Naive thymus-derived CD4-positive, alpha-beta T cell (primary cell): Measurements from ENCODE around the gene C1orf56. TPM values are rescaled to one million over a fixed set of nuclear protein-coding genes. Genes with fewer than 3 reads are reported as not detected.

Experiments used
- ATAC-seq: fragments of 150-1000 bp; cut with Tn5 transposase; 2 replicates; pipeline ENCODE4 v1.10.0; 2021; ENCODE audit warnings: mild to moderate bottlenecking, moderate library complexity
- CTCF ChIA-PET: fragments of 350-600 bp; sonication (Branson Sonifier 250); formaldehyde crosslinking; loops from one replicate; lab custom pipeline; 2021; ENCODE audit warnings: antibody characterized with exemption; lab: Charles Lee
- POLR2A ChIA-PET: fragments of 350-600 bp; sonication (Branson Sonifier 250); formaldehyde crosslinking; loops from one replicate; lab custom pipeline; 2021; ENCODE audit warnings: antibody characterized with exemption, inconsistent platforms; lab: Charles Lee
- DNase-seq, 9 donors: peaks; one replicate each; pipeline versions ENCODE4 v3.0.0 to v3.0.0-alpha.2; 2020 to 2022; ENCODE audit warnings: mixed read lengths in 1 of 9
- H3K27ac ChIP-seq: one replicate; pipeline ENCODE4 v1.7.0; 2013; ENCODE audit warnings: mild to moderate bottlenecking, low read depth, low read length, moderate library complexity
- H3K27me3 ChIP-seq, 2 donors: one replicate each; pipeline ENCODE4 v1.7.0; 2013; ENCODE audit warnings: low read length in 2 of 2, mild to moderate bottlenecking in 2 of 2, moderate library complexity in 2 of 2; ENCODE audit not compliant: control insufficient read depth in 2 of 2, insufficient read depth in 2 of 2
- H3K36me3 ChIP-seq, 3 experiments: 1 replicate in 2 of 3; 2 replicates in 1 of 3; pipeline ENCODE4 v1.7.0; 2013; ENCODE audit warnings: low read length in 3 of 3, mild to moderate bottlenecking in 3 of 3, moderate library complexity in 1 of 3; ENCODE audit not compliant: insufficient read depth in 3 of 3, control insufficient read depth in 2 of 3
- H3K4me1 ChIP-seq, 2 donors: one replicate each; pipeline ENCODE4 v1.7.0; 2013; ENCODE audit warnings: low read length in 2 of 2, mild to moderate bottlenecking in 2 of 2, moderate library complexity in 1 of 2; ENCODE audit not compliant: control insufficient read depth in 2 of 2, insufficient read depth in 2 of 2
- H3K4me3 ChIP-seq: 2 replicates; pipeline ENCODE4 v1.7.0; 2013; ENCODE audit warnings: mild to moderate bottlenecking, low read length
- H3K9me3 ChIP-seq, 3 experiments: 1 replicate in 2 of 3; 2 replicates in 1 of 3; pipeline ENCODE4 v1.7.0; 2013; ENCODE audit warnings: low read length in 3 of 3; ENCODE audit not compliant: control insufficient read depth in 2 of 3
- H3K27ac Mint-ChIP-seq, 9 donors: one replicate each; pipeline ENCODE4 v1.8.0; 2020 to 2022; ENCODE audit warnings: mixed read lengths in 9 of 9, mild to moderate bottlenecking in 8 of 9, moderate library complexity in 5 of 9, inconsistent platforms in 2 of 9
- H3K27me3 Mint-ChIP-seq, 5 donors: one replicate each; pipeline ENCODE4 v1.8.0; 2021 to 2022; ENCODE audit warnings: mixed read lengths in 5 of 5, mild to moderate bottlenecking in 1 of 5
- H3K36me3 Mint-ChIP-seq, 5 donors: one replicate each; pipeline ENCODE4 v1.8.0; 2020 to 2022; ENCODE audit warnings: mixed read lengths in 5 of 5, mild to moderate bottlenecking in 3 of 5, inconsistent platforms in 1 of 5
- H3K4me1 Mint-ChIP-seq, 7 donors: one replicate each; pipeline ENCODE4 v1.8.0; 2020 to 2022; ENCODE audit warnings: mixed read lengths in 7 of 7, mild to moderate bottlenecking in 3 of 7, inconsistent platforms in 1 of 7
- H3K4me3 Mint-ChIP-seq, 10 donors: one replicate each; pipeline ENCODE4 v1.8.0; 2020 to 2022; ENCODE audit warnings: mild to moderate bottlenecking in 10 of 10, mixed read lengths in 10 of 10, moderate library complexity in 6 of 10, inconsistent platforms in 2 of 10
- H3K9me3 Mint-ChIP-seq, 11 donors: one replicate each; pipeline ENCODE4 v1.8.0; 2020 to 2022; ENCODE audit warnings: mixed read lengths in 11 of 11, mild to moderate bottlenecking in 4 of 11, inconsistent platforms in 1 of 11, moderate library complexity in 1 of 11
- intact Hi-C, 2 donors: fragments of 100-400 bp; cut with micrococcal nuclease; formaldehyde crosslinking; loops; one replicate each; pipeline ENCODE4 v1.15.1; 2023
- polyA plus RNA-seq, 2 donors: library from polyadenylated mRNA; unstranded; fragments of 300-500 nt; fragmentation: Illumina TruSeq; gene quantifications; one replicate each; pipeline ENCODE4 v1.2.3, GENCODE V29; 2021
- total RNA-seq, 6 experiments: library from RNA in 5 of 6; stranded (reverse) in 5 of 6; gene quantifications; 1 replicate in 5 of 6; 2 replicates in 1 of 6; pipeline ENCODE4 v1.2.3 and lab custom pipeline; 2021 to 2026

The C1orf56 gene
- total RNA-seq (1 to 10 TPM in 2 of 5 experiments, under 1 TPM in 3; 0.64 to 3.2 (median 0.82) TPM), polyA plus RNA-seq (1 to 10 TPM; 3.5 to 4.3 TPM), total RNA-seq (lab: John Stamatoyannopoulos, UW) (0.81 reads per million)

DNA sequence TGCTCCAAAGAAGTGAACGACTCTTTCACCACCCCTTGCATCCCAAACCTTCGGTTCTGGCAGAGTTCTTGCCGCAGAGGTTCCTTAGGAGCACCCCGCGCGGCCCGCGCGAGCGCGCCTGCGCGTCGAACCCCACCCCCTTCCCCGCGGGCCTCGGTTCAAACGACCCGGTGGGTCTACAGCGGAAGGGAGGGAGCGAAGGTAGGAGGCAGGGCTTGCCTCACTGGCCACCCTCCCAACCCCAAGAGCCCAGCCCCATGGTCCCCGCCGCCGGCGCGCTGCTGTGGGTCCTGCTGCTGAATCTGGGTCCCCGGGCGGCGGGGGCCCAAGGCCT lies at the start of gene C1orf56:
C1orf56 (plus strand) TSS at position 161 of the 334 bp plus-strand sequence; CDS start at position 258, 97 bp downstream.
- DNase-seq (peak in 8 of 9 donors; percentile 38 to 59 (median 52)), ATAC-seq (peak; percentile 62)
- Mint-ChIP-seq H3K9me3 (no peaks in the 10 kb centered on the region), H3K4me3 (peak within 1 kb of the TSS; percentile 85 to 91 (median 90)), H3K27ac (peak within 1 kb of the TSS; percentile 84 to 98 (median 93)), H3K4me1 (peaks cover 35 to 89% (median 71%) of the 10 kb centered on the region in 7 donors), H3K27me3 (no peaks in the 10 kb centered on the region), H3K36me3 (peaks cover 0 to 19% (median 16%) of the 10 kb centered on the region in 5 donors)
- H3K36me3 ChIP-seq, result peaks cover 0 to 11% (median under 1%) of the 10 kb centered on the region in 3 experiments
- ChIA-PET CTCF (interaction anchor here (1.1 to 3.6 kb wide), 4 partner anchors 11 to 109 kb away, joined by 4 to 38 read pairs (median 8); partner anchors contain the start of genes CDC42SE1, MLLT11 and TNFAIP8L2), POLR2A (interaction anchor here (0.7 to 12.0 kb wide), 16 partner anchors 9 to 121 kb away, joined by 3 to 253 read pairs (median 5); partner anchors contain the start of genes BNIPL, CDC42SE1, GABPB2 and MINDY1)
- peaks cover 15 to 33% of the 10 kb centered on the region in 2 donors for H3K4me1 ChIP-seq
- intact Hi-C loops, result loop anchor here (2.0 kb wide), 1 partner anchor 13 kb away; the partner anchor contains the start of gene MLLT11 (in 2 of the 2)
- H3K9me3 ChIP-seq, result no peaks in the 10 kb centered on the region
- H3K27ac ChIP-seq, result peak within 1 kb of the TSS; percentile 81
- H3K27me3 ChIP-seq, result no peaks in the 10 kb centered on the region
- peak within 1 kb of the TSS; percentile 73 for H3K4me3 ChIP-seq

GRCh38 chr1:150997949-150998348 lies 49.6 kb upstream of the C1orf56 start:
- Histone ChIP-seq H3K9me3 (no peaks in the 10 kb centered on the region), H3K27me3 (no peaks in the 10 kb centered on the region), H3K36me3 (peaks cover 0 to 67% (median 14%) of the 10 kb centered on the region in 3 experiments), H3K4me1 (peaks cover 8 to 41% of the 10 kb centered on the region in 2 donors), H3K27ac (no peak overlapping the region), H3K4me3 (no peak overlapping the region)
- ATAC-seq, result no peak
- Mint-ChIP-seq H3K4me3 (no peak overlapping the region), H3K4me1 (peaks cover 25 to 46% (median 41%) of the 10 kb centered on the region in 7 donors), H3K9me3 (no peaks in the 10 kb centered on the region), H3K27me3 (no peaks in the 10 kb centered on the region), H3K36me3 (peaks cover 9 to 46% (median 19%) of the 10 kb centered on the region in 5 donors), H3K27ac (peak overlapping the region in 3 of 9 donors; percentile 28 to 71 (median 45))
- intact Hi-C loops, result loop anchor here in 1 of 2 donors (10.0 kb wide), 2 partner anchors 163 to 533 kb away; no protein-coding TSS in a partner anchor
- ChIA-PET POLR2A (interaction anchor here (0.9 to 1.8 kb wide), 3 partner anchors 9 to 57 kb away, joined by 3 to 13 read pairs (median 7); partner anchors contain the start of gene MINDY1), CTCF (interaction anchor here (7.8 kb wide), 1 partner anchor 19 kb away, joined by 56 read pairs; no protein-coding TSS in a partner anchor)
- no peak for DNase-seq

GRCh38 chr1:150999051-150999674 lies 48.4 kb upstream of the C1orf56 start:
- H3K4me1 ChIP-seq, result peaks cover 11 to 44% of the 10 kb centered on the region in 2 donors
- peaks cover 0 to 67% (median 14%) of the 10 kb centered on the region in 3 experiments for H3K36me3 ChIP-seq

DNA sequence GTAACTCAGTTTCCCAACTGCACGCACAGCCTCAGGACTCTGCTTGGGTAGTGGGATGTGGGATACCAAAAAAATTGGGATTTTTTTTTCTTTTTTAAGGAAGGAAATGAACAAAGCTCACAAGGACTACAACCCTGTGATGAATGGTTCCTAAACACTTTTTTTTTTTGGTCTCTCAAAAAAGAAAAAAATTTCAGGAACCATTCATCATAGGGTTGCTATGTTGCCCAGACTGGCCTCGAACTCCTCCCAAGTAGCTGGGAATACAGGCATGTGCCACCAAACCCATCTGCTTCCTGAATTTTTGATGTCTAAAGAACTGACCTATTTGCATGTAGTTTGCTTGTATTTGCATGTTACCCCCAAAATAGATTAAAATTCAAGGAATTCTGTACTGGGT lies 47.6 kb upstream of the C1orf56 start:
- Mint-ChIP-seq H3K4me1 (peaks cover 25 to 56% (median 52%) of the 10 kb centered on the region in 7 donors), H3K27me3 (no peaks in the 10 kb centered on the region), H3K27ac (peak overlapping the region in 6 of 9 donors; percentile 80 to 97 (median 96)), H3K4me3 (peak overlapping the region in 2 of 10 donors; percentile 84 to 100), H3K9me3 (no peaks in the 10 kb centered on the region), H3K36me3 (peaks cover 9 to 46% (median 19%) of the 10 kb centered on the region in 5 donors)
- Histone ChIP-seq H3K4me3 (no peak overlapping the region), H3K27ac (peak overlapping the region; percentile 45), H3K9me3 (no peaks in the 10 kb centered on the region), H3K27me3 (no peaks in the 10 kb centered on the region), H3K4me1 (peaks cover 11 to 45% of the 10 kb centered on the region in 2 donors), H3K36me3 (peaks cover 0 to 66% (median 14%) of the 10 kb centered on the region in 3 experiments)
- ATAC-seq (no peak), DNase-seq (no peak)
- intact Hi-C loops, result loop anchor here (5.0 to 10.0 kb wide), 4 partner anchors 38 to 535 kb away; no protein-coding TSS in a partner anchor
- POLR2A ChIA-PET, result interaction anchor here (0.6 to 1.8 kb wide), 8 partner anchors 10 to 195 kb away, joined by 3 to 7 read pairs (median 4); no protein-coding TSS in a partner anchor
- CTCF ChIA-PET, result interaction anchor here (0.6 to 7.8 kb wide), 5 partner anchors 8 to 71 kb away, joined by 3 to 56 read pairs (median 5); no protein-coding TSS in a partner anchor

More at GRCh38 chr1:150999051-150999674, 48.4 kb upstream of the C1orf56 start:
- intact Hi-C loops, result loop anchor here in 1 of 2 donors (10.0 kb wide), 2 partner anchors 164 to 534 kb away; no protein-coding TSS in a partner anchor
- ATAC-seq, result no peak
- DNase-seq, result no peak
- H3K4me3 ChIP-seq, result no peak overlapping the region
- Mint-ChIP-seq H3K4me3 (peak overlapping the region in 2 of 10 donors; percentile 7 to 15), H3K27ac (peak overlapping the region in 8 of 9 donors; percentile 18 to 88 (median 66)), H3K36me3 (peaks cover 9 to 46% (median 19%) of the 10 kb centered on the region in 5 donors), H3K9me3 (no peaks in the 10 kb centered on the region), H3K27me3 (no peaks in the 10 kb centered on the region), H3K4me1 (peaks cover 25 to 54% (median 48%) of the 10 kb centered on the region in 7 donors)
- no peaks in the 10 kb centered on the region for H3K9me3 ChIP-seq
- ChIA-PET CTCF (interaction anchor here (0.6 to 7.8 kb wide), 7 partner anchors 20 to 77 kb away, joined by 3 to 56 read pairs (median 3); no protein-coding TSS in a partner anchor), POLR2A (interaction anchor here (0.6 to 1.8 kb wide), 8 partner anchors 11 to 195 kb away, joined by 3 to 7 read pairs (median 4); no protein-coding TSS in a partner anchor)
- peak overlapping the region; percentile 45 for H3K27ac ChIP-seq
- no peaks in the 10 kb centered on the region for H3K27me3 ChIP-seq

- Mint-ChIP-seq H3K4me1 (peaks cover 29 to 57% (median 54%) of the 10 kb centered on the region in 7 donors), H3K27me3 (no peaks in the 10 kb centered on the region), H3K9me3 (no peaks in the 10 kb centered on the region), H3K4me3 (peak overlapping the region in 4 of 10 donors; percentile 84 to 100 (median 98)), H3K36me3 (peaks cover 9 to 46% (median 19%) of the 10 kb centered on the region in 5 donors), H3K27ac (peak overlapping the region in 8 of 9 donors; percentile 45 to 97 (median 94))
- Histone ChIP-seq H3K4me3 (no peak overlapping the region), H3K27ac (no peak overlapping the region), H3K4me1 (peaks cover 11 to 45% of the 10 kb centered on the region in 2 donors), H3K36me3 (peaks cover 0 to 61% (median 14%) of the 10 kb centered on the region in 3 experiments), H3K9me3 (no peaks in the 10 kb centered on the region), H3K27me3 (no peaks in the 10 kb centered on the region)
- CTCF ChIA-PET, result interaction anchor here (1.4 to 7.8 kb wide), 3 partner anchors 9 to 99 kb away, joined by 3 to 56 read pairs (median 5); no protein-coding TSS in a partner anchor
- POLR2A ChIA-PET, result interaction anchor here (0.7 to 2.1 kb wide), 6 partner anchors 10 to 605 kb away, joined by 3 to 8 read pairs (median 5); partner anchors contain the start of genes CERS2 and TNFAIP8L2
- intact Hi-C loops, result loop anchor here (5.0 to 10.0 kb wide), 2 partner anchors 38 to 386 kb away; no protein-coding TSS in a partner anchor
- DNase-seq, result no peak
- no peak for ATAC-seq
Observed at GRCh38 chr1:151000408-151000807, 47.1 kb upstream of the C1orf56 start.
